Central memory CD8-positive, alpha-beta T cell (primary cell): ENCODE measurements around the gene CTNNA2.

Experiments used
- ATAC-seq: fragments of 150-1000 bp; cut with Tn5 transposase; replicated peaks from 2 replicates; pipeline ENCODE4 v1.10.0; 2022; ENCODE audit warnings: mild to moderate bottlenecking, moderate FRiP score, moderate number of reproducible peaks; ENCODE audit not compliant: poor library complexity, severe bottlenecking; ENCODE audit errors: extremely low read depth
- DNase-seq, 2 donors: peaks; one replicate each; pipeline ENCODE4 v3.0.0; 2021; ENCODE audit warnings: low spot score in 2 of 2
- H3K27ac Mint-ChIP-seq: one replicate; pipeline ENCODE4 v1.8.0; 2022; ENCODE audit warnings: low read depth, mild to moderate bottlenecking, moderate library complexity, mixed read lengths
- H3K27me3 Mint-ChIP-seq: one replicate; pipeline ENCODE4 v1.8.0; 2022; ENCODE audit warnings: mixed read lengths
- H3K36me3 Mint-ChIP-seq: one replicate; pipeline ENCODE4 v1.8.0; 2022; ENCODE audit warnings: mild to moderate bottlenecking, moderate library complexity, mixed read lengths; ENCODE audit not compliant: insufficient read depth
- H3K4me1 Mint-ChIP-seq: one replicate; pipeline ENCODE4 v1.8.0; 2022; ENCODE audit warnings: mixed read lengths
- H3K4me3 Mint-ChIP-seq: one replicate; pipeline ENCODE4 v1.8.0; 2022; ENCODE audit warnings: mild to moderate bottlenecking, moderate library complexity, mixed read lengths
- H3K9me3 Mint-ChIP-seq: one replicate; pipeline ENCODE4 v1.8.0; 2022; ENCODE audit warnings: mixed read lengths

CTNNA2 gene

DNA sequence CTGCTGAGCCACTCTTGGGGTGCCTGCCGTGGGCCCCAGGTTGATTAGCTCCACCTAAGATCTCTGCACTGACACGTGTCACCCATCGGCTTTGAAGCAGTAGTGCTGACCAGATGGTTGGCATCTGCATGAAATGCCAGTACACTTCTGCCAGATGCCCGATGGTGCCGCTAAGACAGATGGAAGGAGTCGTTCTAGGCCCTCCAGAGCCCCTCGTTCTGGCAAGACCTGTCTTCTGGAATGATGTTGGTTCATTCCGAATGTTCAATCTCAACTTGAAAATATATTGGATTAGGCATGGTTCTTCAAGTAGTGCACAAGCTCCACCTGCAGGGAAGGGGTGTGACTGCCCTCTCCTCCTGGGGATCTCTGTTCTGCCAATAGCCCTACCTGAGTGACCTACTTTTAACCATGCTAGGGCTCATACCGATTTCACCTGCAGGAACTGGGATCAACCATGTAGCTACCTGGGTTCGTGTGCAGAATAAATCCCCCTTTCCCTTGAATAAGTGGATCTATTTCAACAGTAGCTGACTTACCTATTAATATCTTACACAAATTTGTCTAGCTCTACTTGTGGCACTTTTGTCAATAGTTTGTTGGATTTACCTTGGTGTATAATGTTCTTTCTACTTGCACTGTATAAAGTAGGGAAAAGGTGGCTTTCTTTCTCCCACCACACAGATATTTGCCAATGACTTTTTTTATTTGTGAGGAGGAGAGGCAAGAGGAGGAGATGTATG lies 342.6 kb downstream of the CTNNA2 start:
- Mint-ChIP-seq H3K4me1 (no peaks in the 10 kb centered on the region), H3K9me3 (peaks cover 20% of the 10 kb centered on the region), H3K27me3 (no peaks in the 10 kb centered on the region), H3K4me3 (no peak overlapping the region), H3K27ac (no peak overlapping the region), H3K36me3 (no peaks in the 10 kb centered on the region)
- ATAC-seq (no peak), DNase-seq (no peak)

DNA sequence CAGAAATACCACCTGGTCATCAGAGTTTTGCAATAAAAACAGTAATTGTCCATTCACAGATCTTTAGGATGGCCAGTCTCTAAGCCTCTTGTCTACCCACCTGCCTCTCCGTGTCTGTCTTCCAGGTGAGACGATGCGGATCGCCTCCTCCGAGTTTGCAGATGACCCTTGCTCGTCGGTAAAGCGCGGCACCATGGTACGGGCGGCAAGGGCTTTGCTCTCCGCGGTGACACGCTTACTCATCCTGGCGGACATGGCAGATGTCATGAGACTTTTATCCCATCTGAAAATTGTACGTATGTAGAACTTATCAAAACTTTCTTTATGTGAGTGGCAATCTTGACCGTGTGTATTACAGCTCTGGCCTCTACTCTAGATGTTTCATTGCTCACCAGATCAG lies 345.0 kb downstream of the CTNNA2 start:
- Mint-ChIP-seq H3K27me3 (no peaks in the 10 kb centered on the region), H3K27ac (no peak overlapping the region), H3K4me3 (no peak overlapping the region), H3K9me3 (peaks cover 20% of the 10 kb centered on the region), H3K4me1 (no peaks in the 10 kb centered on the region), H3K36me3 (no peaks in the 10 kb centered on the region)
- ATAC-seq, result no peak
- no peak for DNase-seq

DNA sequence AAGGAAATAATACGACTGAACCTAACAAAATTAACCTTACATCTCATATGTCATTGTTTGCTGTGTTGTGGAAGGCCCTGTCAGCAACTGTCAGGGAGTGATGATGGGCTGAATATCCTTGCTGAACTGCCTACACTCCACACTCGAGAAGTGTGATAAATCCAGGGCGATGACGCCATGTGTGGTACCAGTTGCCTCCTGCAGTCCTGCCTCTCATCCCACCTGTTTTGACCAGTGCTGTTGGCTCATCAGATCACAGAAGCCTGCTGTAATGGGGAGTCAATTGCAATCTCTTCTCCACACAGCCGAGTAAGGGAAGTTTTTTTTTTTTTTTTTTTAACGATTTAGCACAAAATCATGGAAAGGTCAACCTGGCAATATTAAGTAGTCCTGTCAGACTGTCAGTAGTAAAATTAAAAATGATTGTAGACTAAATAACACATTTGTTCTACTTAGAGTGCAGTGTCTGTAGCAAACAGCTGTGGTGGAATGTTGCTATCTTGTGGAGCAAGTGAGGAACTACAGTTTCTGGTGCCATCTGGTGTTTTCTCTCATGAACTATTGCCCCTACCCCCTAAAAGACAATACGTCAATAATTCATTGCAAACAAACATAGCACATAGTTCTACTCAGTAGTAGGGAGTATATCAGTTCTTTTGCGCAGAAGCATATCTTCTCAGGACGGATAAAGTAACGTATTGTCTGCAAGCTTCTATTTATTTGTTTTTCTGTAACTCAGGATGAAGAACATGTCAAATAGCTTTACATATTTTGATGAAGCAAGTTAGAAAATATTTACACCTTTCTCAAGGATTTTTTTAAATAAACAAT lies 347.6 kb downstream of the CTNNA2 start:
- no peak for ATAC-seq
- no peak for DNase-seq
- Mint-ChIP-seq H3K27ac (no peak overlapping the region), H3K4me3 (no peak overlapping the region), H3K4me1 (no peaks in the 10 kb centered on the region), H3K27me3 (no peaks in the 10 kb centered on the region), H3K36me3 (no peaks in the 10 kb centered on the region), H3K9me3 (peaks cover 25% of the 10 kb centered on the region)

DNA sequence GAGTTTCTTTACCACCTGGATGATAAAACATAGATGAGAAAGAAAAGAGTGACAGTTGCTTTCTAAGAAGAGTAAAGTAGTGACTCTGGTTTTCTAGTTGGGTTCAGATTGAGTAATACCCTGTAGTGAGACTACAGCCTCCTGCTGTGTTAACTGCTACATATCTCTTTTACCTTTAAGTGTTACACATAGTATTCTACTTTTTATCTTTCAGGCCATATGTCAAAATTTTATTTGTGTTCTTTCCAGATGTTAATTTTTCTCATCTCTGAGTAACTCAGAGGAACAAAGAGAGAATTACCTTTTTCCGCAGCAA lies 348.2 kb downstream of the CTNNA2 start:
- Mint-ChIP-seq H3K27ac (no peak overlapping the region), H3K4me3 (no peak overlapping the region), H3K9me3 (peaks cover 22% of the 10 kb centered on the region), H3K27me3 (no peaks in the 10 kb centered on the region), H3K36me3 (no peaks in the 10 kb centered on the region), H3K4me1 (no peaks in the 10 kb centered on the region)
- no peak for ATAC-seq
- no peak for DNase-seq

DNA sequence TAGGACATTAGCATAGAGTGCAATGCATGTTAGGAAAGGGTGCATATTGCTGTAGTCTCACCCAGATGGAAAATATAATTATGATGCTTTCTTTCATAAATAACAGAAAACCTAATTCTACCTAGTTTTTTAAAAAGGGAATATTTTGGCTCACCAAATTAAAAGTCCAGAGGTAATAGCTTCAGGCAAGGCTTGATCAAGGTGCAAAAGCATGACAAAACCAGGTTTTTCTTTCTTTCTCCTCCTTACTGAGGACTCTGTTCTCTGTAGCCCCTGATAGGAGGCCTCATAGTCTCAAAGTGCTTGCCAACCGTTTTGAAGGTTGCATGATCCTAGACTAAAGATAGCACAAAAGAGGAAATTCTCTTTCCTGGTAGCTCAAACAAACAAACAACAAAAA lies 349.9 kb downstream of the CTNNA2 start:
- H3K4me3 Mint-ChIP-seq, result no peak overlapping the region
- peaks cover 18% of the 10 kb centered on the region for H3K9me3 Mint-ChIP-seq
- no peaks in the 10 kb centered on the region for H3K27me3 Mint-ChIP-seq
- H3K36me3 Mint-ChIP-seq, result no peaks in the 10 kb centered on the region
- DNase-seq (no peak), ATAC-seq (no peak)
- H3K27ac Mint-ChIP-seq, result no peak overlapping the region
- H3K4me1 Mint-ChIP-seq, result no peaks in the 10 kb centered on the region

DNA sequence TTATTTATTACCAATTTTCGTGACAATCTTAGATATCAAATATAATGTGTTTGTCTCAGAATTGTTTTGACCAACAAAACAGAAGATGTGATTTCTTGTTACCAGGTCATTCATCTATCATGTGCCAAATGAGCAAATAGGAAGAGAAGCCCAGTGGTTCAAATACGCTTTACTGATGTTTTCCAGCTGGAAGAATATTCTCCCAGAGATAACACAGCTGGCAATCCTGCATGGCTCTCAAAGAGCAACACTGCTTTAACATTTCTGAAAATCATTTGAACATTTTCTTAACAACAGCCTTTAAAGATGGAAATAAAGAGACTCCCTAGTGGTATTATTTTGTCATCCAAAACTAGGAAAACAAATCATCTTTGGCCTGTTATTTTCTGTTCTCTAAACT lies 359.8 kb downstream of the CTNNA2 start:
- Mint-ChIP-seq H3K36me3 (no peaks in the 10 kb centered on the region), H3K9me3 (peaks cover 6% of the 10 kb centered on the region), H3K27me3 (no peaks in the 10 kb centered on the region), H3K4me1 (no peaks in the 10 kb centered on the region), H3K27ac (no peak overlapping the region), H3K4me3 (no peak overlapping the region)
- DNase-seq (no peak), ATAC-seq (no peak)

DNA sequence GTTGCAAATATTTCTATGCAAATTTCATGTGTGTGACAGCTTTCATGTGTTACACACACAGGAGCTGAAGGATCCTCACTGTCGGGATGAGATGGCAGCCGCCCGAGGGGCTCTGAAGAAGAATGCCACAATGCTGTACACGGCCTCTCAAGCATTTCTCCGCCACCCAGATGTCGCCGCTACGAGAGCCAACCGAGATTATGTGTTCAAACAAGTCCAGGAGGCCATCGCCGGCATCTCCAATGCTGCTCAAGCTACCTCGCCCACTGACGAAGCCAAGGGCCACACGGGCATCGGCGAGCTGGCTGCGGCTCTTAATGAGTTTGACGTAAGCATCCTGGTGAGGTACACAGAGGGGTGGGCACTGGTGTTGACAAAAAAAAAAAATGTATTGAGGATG lies 361.2 kb downstream of the CTNNA2 start:
- peaks cover 9% of the 10 kb centered on the region for H3K9me3 Mint-ChIP-seq
- ATAC-seq (no peak), DNase-seq (no peak)
- no peak overlapping the region for H3K4me3 Mint-ChIP-seq
- no peaks in the 10 kb centered on the region for H3K36me3 Mint-ChIP-seq
- H3K27me3 Mint-ChIP-seq, result no peaks in the 10 kb centered on the region
- no peak overlapping the region for H3K27ac Mint-ChIP-seq
- H3K4me1 Mint-ChIP-seq, result no peaks in the 10 kb centered on the region

DNA sequence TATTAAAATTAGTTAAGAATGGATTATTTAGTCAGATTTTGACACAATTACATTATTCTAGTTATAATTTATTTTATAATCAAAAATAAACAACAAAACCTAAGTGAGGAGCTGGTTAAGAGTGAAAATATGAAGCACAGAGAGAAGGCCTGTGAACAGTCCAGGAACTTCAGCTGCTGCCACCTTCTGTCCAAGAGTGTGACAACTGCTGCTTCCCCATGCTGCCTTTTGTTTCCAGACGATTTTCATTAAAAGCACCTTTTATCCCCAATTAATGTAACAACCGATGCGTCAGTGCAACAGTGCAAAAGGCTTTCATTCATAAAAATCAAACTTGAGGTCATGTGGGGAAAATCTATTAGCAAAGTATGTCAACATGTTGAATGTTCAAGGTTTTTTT lies 363.6 kb downstream of the CTNNA2 start:
- ATAC-seq (no peak), DNase-seq (no peak)
- H3K4me1 Mint-ChIP-seq, result no peaks in the 10 kb centered on the region
- peaks cover 20% of the 10 kb centered on the region for H3K9me3 Mint-ChIP-seq
- H3K36me3 Mint-ChIP-seq, result no peaks in the 10 kb centered on the region
- no peak overlapping the region for H3K27ac Mint-ChIP-seq
- H3K4me3 Mint-ChIP-seq, result no peak overlapping the region
- no peaks in the 10 kb centered on the region for H3K27me3 Mint-ChIP-seq

DNA sequence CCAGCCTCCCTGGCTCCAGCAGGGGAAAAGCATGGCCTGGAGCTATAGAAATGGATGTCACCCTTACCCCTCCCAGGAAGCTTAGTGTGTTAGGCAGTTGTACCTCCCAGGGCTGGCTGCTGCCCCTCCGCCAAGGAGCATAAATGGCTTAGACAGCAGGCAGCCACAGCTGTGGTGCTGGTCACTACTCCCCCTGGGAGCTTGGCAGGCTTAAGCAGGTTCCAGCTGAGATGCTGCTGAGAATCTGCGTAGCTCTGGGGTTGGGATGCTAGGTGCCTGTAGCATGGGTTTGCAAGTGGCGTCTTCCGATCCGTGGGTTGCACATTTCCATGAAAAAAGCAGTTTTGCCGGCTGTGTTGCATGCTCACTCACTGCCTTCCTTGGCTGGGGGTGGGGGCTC lies 369.7 kb downstream of the CTNNA2 start:
- no peak for DNase-seq
- H3K27me3 Mint-ChIP-seq, result no peaks in the 10 kb centered on the region
- peaks cover 21% of the 10 kb centered on the region for H3K9me3 Mint-ChIP-seq
- no peak overlapping the region for H3K4me3 Mint-ChIP-seq
- no peaks in the 10 kb centered on the region for H3K4me1 Mint-ChIP-seq
- ATAC-seq, result no peak
- H3K27ac Mint-ChIP-seq, result no peak overlapping the region
- H3K36me3 Mint-ChIP-seq, result no peaks in the 10 kb centered on the region

DNA sequence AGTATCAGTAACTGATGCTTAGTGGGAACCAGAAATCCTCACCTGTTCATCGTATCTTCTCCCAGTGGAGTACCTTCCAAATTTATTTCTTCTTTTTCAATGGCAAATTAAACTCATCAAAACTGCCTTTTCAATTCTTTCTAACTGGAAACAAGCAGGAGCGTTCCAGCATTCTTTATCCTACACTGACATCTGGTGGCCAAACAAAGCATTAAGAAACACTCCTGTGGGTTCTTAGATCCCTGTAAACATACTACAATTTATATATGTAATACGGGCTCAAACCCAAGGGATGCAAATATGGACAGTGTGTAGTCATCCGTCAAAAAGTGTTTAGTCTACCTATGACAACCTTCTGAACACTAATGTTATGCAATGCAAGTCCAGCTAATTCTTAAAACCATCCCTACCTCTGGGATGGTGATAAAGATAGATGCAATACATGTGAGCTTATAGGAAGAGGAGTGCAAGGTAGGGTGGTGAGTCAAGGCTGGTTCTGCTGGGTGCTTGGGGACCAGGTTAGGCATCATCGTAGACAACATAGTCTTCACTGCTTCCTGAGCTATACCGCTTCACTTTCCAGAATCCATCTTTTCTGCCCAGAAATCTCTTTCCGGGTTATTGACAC lies 375.0 kb downstream of the CTNNA2 start:
- H3K27ac Mint-ChIP-seq, result no peak overlapping the region
- H3K27me3 Mint-ChIP-seq, result no peaks in the 10 kb centered on the region
- DNase-seq, result no peak
- H3K4me1 Mint-ChIP-seq, result no peaks in the 10 kb centered on the region
- no peak for ATAC-seq
- H3K9me3 Mint-ChIP-seq, result peaks cover 1% of the 10 kb centered on the region
- no peak overlapping the region for H3K4me3 Mint-ChIP-seq
- H3K36me3 Mint-ChIP-seq, result no peaks in the 10 kb centered on the region

DNA sequence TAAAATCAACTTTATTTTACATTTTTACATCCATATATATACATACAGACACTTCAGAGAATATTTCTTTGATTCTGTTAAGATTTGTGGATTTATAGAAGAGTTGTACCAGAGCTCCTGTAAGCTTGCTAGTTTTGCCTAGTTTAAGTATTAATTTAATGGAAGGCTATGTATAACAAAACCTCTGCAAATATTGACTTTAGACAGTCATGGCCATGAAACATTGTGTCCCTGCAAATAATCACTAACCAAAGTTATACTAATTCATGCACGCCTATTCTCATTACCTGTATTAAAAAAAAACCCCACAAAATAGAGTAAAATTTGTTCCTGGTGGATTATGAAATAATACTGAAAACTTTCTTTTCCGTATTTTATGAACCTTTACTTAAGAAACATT lies 379.3 kb downstream of the CTNNA2 start:
- H3K27me3 Mint-ChIP-seq, result no peaks in the 10 kb centered on the region
- H3K27ac Mint-ChIP-seq, result no peak overlapping the region
- H3K9me3 Mint-ChIP-seq, result peaks cover 12% of the 10 kb centered on the region
- no peak for ATAC-seq
- H3K4me3 Mint-ChIP-seq, result no peak overlapping the region
- H3K36me3 Mint-ChIP-seq, result no peaks in the 10 kb centered on the region
- no peak for DNase-seq
- no peaks in the 10 kb centered on the region for H3K4me1 Mint-ChIP-seq

DNA sequence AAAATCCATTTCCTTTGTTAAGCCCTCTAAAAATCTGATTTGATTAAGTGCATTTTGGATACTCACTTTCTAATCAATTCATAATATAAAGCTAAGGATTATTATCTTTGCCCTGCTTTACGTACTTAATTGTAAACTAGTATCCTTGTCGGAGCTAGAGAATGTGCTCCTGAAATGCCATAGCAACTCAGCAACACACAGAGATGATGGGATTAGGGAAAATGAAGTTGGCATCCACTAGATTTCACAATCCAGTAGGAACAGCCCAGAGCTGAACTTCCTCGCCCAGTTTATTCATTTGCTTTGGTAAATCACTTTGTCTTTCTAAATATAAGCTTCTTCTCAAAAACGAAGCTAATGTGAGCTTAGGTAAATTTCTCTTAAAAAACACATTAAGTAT lies 386.3 kb downstream of the CTNNA2 start:
- ATAC-seq, result no peak
- H3K27me3 Mint-ChIP-seq, result no peaks in the 10 kb centered on the region
- no peak overlapping the region for H3K4me3 Mint-ChIP-seq
- no peaks in the 10 kb centered on the region for H3K36me3 Mint-ChIP-seq
- no peak for DNase-seq
- no peak overlapping the region for H3K27ac Mint-ChIP-seq
- H3K9me3 Mint-ChIP-seq, result peaks cover 20% of the 10 kb centered on the region
- H3K4me1 Mint-ChIP-seq, result no peaks in the 10 kb centered on the region

DNA sequence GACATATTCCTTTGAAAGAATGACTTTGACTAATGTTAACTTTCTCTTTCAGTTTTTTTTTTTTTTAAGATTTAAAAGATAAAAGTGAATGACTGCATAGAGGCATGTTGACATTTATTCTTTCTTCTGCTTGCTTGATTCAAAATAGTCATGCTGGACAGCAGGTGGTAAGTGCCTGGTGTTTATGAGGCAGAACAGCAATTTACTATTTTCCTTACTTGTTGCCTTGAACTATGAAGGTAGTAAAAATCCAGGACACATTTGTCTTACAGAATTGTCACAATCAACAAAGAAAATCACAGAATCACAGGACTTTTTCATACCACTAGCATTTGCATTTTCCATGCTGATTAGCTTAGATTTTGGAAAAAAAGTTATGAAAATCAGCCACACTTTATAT lies 388.3 kb downstream of the CTNNA2 start:
- no peaks in the 10 kb centered on the region for H3K36me3 Mint-ChIP-seq
- DNase-seq (no peak), ATAC-seq (no peak)
- H3K4me3 Mint-ChIP-seq, result no peak overlapping the region
- H3K27ac Mint-ChIP-seq, result no peak overlapping the region
- no peaks in the 10 kb centered on the region for H3K27me3 Mint-ChIP-seq
- H3K9me3 Mint-ChIP-seq, result peaks cover 14% of the 10 kb centered on the region
- no peaks in the 10 kb centered on the region for H3K4me1 Mint-ChIP-seq
